K562 (cell line): ENCODE measurements around the gene ANKRD31. TPM values are rescaled to one million over a fixed set of nuclear protein-coding genes. Genes with fewer than 3 reads are reported as not detected.

ENCODE experiments used
- ATAC-seq: fragments of 200-7000 bp; cut with Tn5 transposase; 3 replicates; pipeline ENCODE4 v1.9.1; 2020; ENCODE audit warnings: moderate library complexity
- BruUV-seq: library from RNA; stranded (reverse); fragments of 400-500 nt; replicated peaks from 2 replicates; lab custom pipeline; 2021; lab: Mats Ljungman, UMichigan
- CTCF ChIA-PET: fragments of 300-600 bp; formaldehyde crosslinking; extraction: SDS; loops from one replicate; lab custom pipeline; 2021; ENCODE audit warnings: low intra/inter-chr PET ratio; lab: Yijun Ruan, JAX
- POLR2A ChIA-PET: fragments of 300-600, 350-650 bp; sonication (Branson Sonifier 250); formaldehyde crosslinking; extraction: SDS; loops from one replicate; lab custom pipeline; 2021; ENCODE audit warnings: antibody characterized with exemption, inconsistent platforms; lab: Yijun Ruan, JAX
- DNase-seq, 4 experiments: peaks; one replicate each; pipeline versions ENCODE4 v3.0.0 to v3.0.0-alpha.2; 2011 to 2018; ENCODE audit warnings: low spot score in 3 of 4, mixed read lengths in 3 of 4; ENCODE audit errors: extremely low read depth in 1 of 4
- FAIRE-seq: peaks from 2 replicates; lab custom pipeline; 2011; peaks lifted over from hg19 to GRCh38; lab: Jason Lieb, UNC
- H2AFZ ChIP-seq: 2 replicates; pipeline ENCODE4 v1.6.0; 2011; ENCODE audit warnings: low read depth, low read length, control low read depth, inconsistent platforms
- H3K27ac ChIP-seq: fragments of 200-600 bp; 3 replicates; pipeline ENCODE4 v1.8.0; 2011; ENCODE audit warnings: low read depth, mild to moderate bottlenecking, control low read depth, inconsistent platforms, low read length, moderate library complexity, mixed read lengths; ENCODE audit errors: extremely low read depth
- H3K27me3 ChIP-seq, 2 experiments: fragments of 300-600 bp in 1 of 2; 2 replicates in 1 of 2; 3 replicates in 1 of 2; pipeline versions ENCODE4 v1.6.0 to v1.8.0; 2011; ENCODE audit warnings: inconsistent platforms in 2 of 2, low read length in 2 of 2, mild to moderate bottlenecking in 1 of 2, mixed read lengths in 1 of 2, moderate library complexity in 1 of 2; ENCODE audit not compliant: control insufficient read depth in 2 of 2, insufficient read depth in 2 of 2
- H3K36me3 ChIP-seq: fragments of 300-600 bp; 3 replicates; pipeline ENCODE4 v1.8.0; 2011; ENCODE audit warnings: mild to moderate bottlenecking, low read length, inconsistent platforms; ENCODE audit not compliant: control insufficient read depth, insufficient read depth
- H3K4me1 ChIP-seq, 2 experiments: fragments of 200-600 bp in 1 of 2; replicated peaks in 1 of 2; 2 replicates in 1 of 2; 3 replicates in 1 of 2; pipeline versions ENCODE4 v1.5.1 to v1.8.0; 2011; ENCODE audit warnings: inconsistent platforms in 2 of 2, low read length in 2 of 2, mild to moderate bottlenecking in 1 of 2, mixed read lengths in 1 of 2, moderate library complexity in 1 of 2; ENCODE audit not compliant: control insufficient read depth in 2 of 2, insufficient read depth in 2 of 2
- H3K4me2 ChIP-seq: 2 replicates; pipeline ENCODE4 v1.6.1; 2011; ENCODE audit warnings: low read length, control low read depth, inconsistent platforms, mixed read lengths; ENCODE audit not compliant: insufficient read depth
- H3K4me3 ChIP-seq: fragments of 200-600 bp; sonication (generic), shearing (Covaris generic); 2 replicates; pipeline ENCODE4 v1.5.1; 2016; ENCODE audit warnings: control low read depth, inconsistent platforms
- H3K79me2 ChIP-seq: fragments of 200-600 bp; 3 replicates; pipeline ENCODE4 v1.8.0; 2011; ENCODE audit warnings: low read length, inconsistent platforms; ENCODE audit not compliant: control insufficient read depth, insufficient read depth
- H3K9ac ChIP-seq, 2 experiments: 2 replicates each; pipeline versions ENCODE4 v1.6.0 to v1.6.1; 2011; ENCODE audit warnings: low read depth in 2 of 2, low read length in 2 of 2, control low read depth in 1 of 2, inconsistent platforms in 1 of 2, mild to moderate bottlenecking in 1 of 2, mixed read lengths in 1 of 2; ENCODE audit not compliant: insufficient read depth in 1 of 2
- H3K9me1 ChIP-seq: one replicate; pipeline ENCODE4 v1.6.0; 2011; ENCODE audit warnings: inconsistent platforms, mild to moderate bottlenecking, low read length, moderate library complexity; ENCODE audit not compliant: control insufficient read depth, insufficient read depth
- H3K9me3 ChIP-seq: replicated peaks from 2 replicates; pipeline ENCODE4 v1.5.1; 2011; ENCODE audit warnings: low read depth, low read length, inconsistent platforms; ENCODE audit not compliant: control insufficient read depth, insufficient read depth
- H4K20me1 ChIP-seq: replicated peaks from 2 replicates; pipeline ENCODE4 v1.6.1; 2011; ENCODE audit warnings: low read length, inconsistent platforms, mixed read lengths; ENCODE audit not compliant: control insufficient read depth, insufficient read depth
- ARID1B ChIP-seq: fragments of 450-650 bp; IDR thresholded peaks from 2 replicates; pipeline ENCODE4 v1.6.1; 2016; ENCODE audit warnings: antibody characterized with exemption, mild to moderate bottlenecking, inconsistent platforms
- ELF2 ChIP-seq: fragments of 250-450 bp; sonication (Bioruptor Pico); IDR thresholded peaks from 2 replicates; pipeline ENCODE4 v1.5.0; 2021; ENCODE audit warnings: mild to moderate bottlenecking
- EP400 ChIP-seq: fragments of 450-650 bp; IDR thresholded peaks from 2 replicates; pipeline ENCODE4 v1.6.1; 2017; ENCODE audit warnings: antibody characterized with exemption, mild to moderate bottlenecking, moderate library complexity
- GATAD2B ChIP-seq: fragments of 450-650 bp; IDR thresholded peaks from 2 replicates; pipeline ENCODE4 v1.6.1; 2017; ENCODE audit warnings: mild to moderate bottlenecking, borderline replicate concordance
- HDAC1 ChIP-seq, 2 experiments: fragments of 450-650 bp; IDR thresholded peaks; 2 replicates each; pipeline ENCODE4 v1.6.1; 2016 to 2017; ENCODE audit warnings: inconsistent platforms in 1 of 2, mild to moderate bottlenecking in 1 of 2, moderate library complexity in 1 of 2
- HMG20B ChIP-seq: fragments of 250-450 bp; sonication (Bioruptor Pico); IDR thresholded peaks from 2 replicates; pipeline ENCODE4 v1.5.0; 2021; ENCODE audit warnings: mild to moderate bottlenecking
- HNRNPK ChIP-seq: fragments of 200-400 bp; formaldehyde crosslinking; IDR thresholded peaks from one replicate; pipeline ENCODE4 v1.6.1; 2018; ENCODE audit warnings: mild to moderate bottlenecking, low read depth, low read length; ENCODE audit not compliant: poor library complexity, severe bottlenecking
- JUN ChIP-seq, 2 experiments: sonication (generic) in 1 of 2; formaldehyde crosslinking in 1 of 2; IDR thresholded peaks; 2 replicates each; pipeline versions ENCODE4 v1.6.1 to v1.8.0; 2012 to 2022; ENCODE audit warnings: borderline replicate concordance in 2 of 2, mild to moderate bottlenecking in 2 of 2, improper control_type of control experiment in 1 of 2, low read depth in 1 of 2, low read length in 1 of 2, missing genetic modification reagents in 1 of 2
- MCM3 ChIP-seq: fragments of 450-650 bp; IDR thresholded peaks from 2 replicates; pipeline ENCODE4 v1.6.1; 2016
- MEF2D ChIP-seq: conservative IDR thresholded peaks from 2 replicates; pipeline ENCODE4 v1.6.1; 2016; ENCODE audit warnings: low read depth, missing genetic modification characterization, missing compliant biosample characterization
- MTA2 ChIP-seq: fragments of 450-650 bp; IDR thresholded peaks from 2 replicates; pipeline ENCODE4 v1.6.1; 2016; ENCODE audit warnings: low read depth
- NCOA4 ChIP-seq: fragments of 450-650 bp; IDR thresholded peaks from 2 replicates; pipeline ENCODE4 v1.6.1; 2018; ENCODE audit warnings: mild to moderate bottlenecking; ENCODE audit not compliant: partially characterized antibody
- PHF21A ChIP-seq: fragments of 450-650 bp; IDR thresholded peaks from 2 replicates; pipeline ENCODE4 v1.6.1; 2017; ENCODE audit warnings: low read depth, borderline replicate concordance
- POLR2AphosphoS5 ChIP-seq: IDR thresholded peaks from 2 replicates; pipeline ENCODE4 v1.6.1; 2011; ENCODE audit warnings: mild to moderate bottlenecking, low read depth, low read length, moderate library complexity; ENCODE audit not compliant: control insufficient read depth, insufficient read depth
- POLR2H ChIP-seq: IDR thresholded peaks from 2 replicates; pipeline ENCODE4 v1.6.1; 2016; ENCODE audit warnings: missing genetic modification characterization, low read depth, mild to moderate bottlenecking, control low read depth, missing compliant biosample characterization, moderate library complexity
- SRSF1 ChIP-seq: fragments of 200-400 bp; formaldehyde crosslinking; IDR thresholded peaks from 2 replicates; pipeline ENCODE4 v1.6.1; 2017; ENCODE audit warnings: mild to moderate bottlenecking, low read depth, low read length, moderate library complexity
- ZNF586 ChIP-seq: fragments of 450-650 bp; formaldehyde crosslinking; conservative IDR thresholded peaks from 2 replicates; pipeline ENCODE4 v1.4.0; 2020; ENCODE audit warnings: mild to moderate bottlenecking, moderate library complexity
- WGBS: fragments of 100-300 bp; shearing (Covaris generic); methylation state at CpG from one replicate; pipeline ENCODE4 v1.1.6; 2016; ENCODE audit warnings: low coverage, mixed read lengths; ENCODE audit not compliant: insufficient coverage; ENCODE audit errors: missing lambda C conversion rate; 5-methylcytosine and 5-hydroxymethylcytosine counted together
- in situ Hi-C: fragments of 300-500 bp; cut with MboI; formaldehyde crosslinking; loops from 4 replicates; pipeline ENCODE4 v1.15.0; 2018; ENCODE audit warnings: inconsistent platforms, mixed read lengths
- intact Hi-C: fragments of 100-400 bp; cut with micrococcal nuclease; formaldehyde crosslinking; loops from 2 replicates; pipeline ENCODE4 v1.14.2; 2022
- polyA plus RNA-seq, 8 experiments: library from polyadenylated mRNA; depleted of rRNA in 4 of 8; stranded (reverse) in 5 of 8; unstranded in 3 of 8; fragments of >200 nt; fragmentation: Nextera tagmentation in 2 of 8; fragmentation: Illumina TruSeq in 1 of 8; extraction: Ambion mirVana in 2 of 8; extraction: Trizol in 1 of 8; gene quantifications; 2 replicates each; pipeline versions ENCODE4 v1.2.1 to v1.2.3, GENCODE V29; 2011 to 2014; ENCODE audit warnings: inconsistent platforms in 1 of 8, missing spikeins in 1 of 8
- total RNA-seq, 7 experiments: library from RNA; depleted of rRNA in 6 of 7; stranded (reverse); fragments of >200 nt in 6 of 7; fragmentation: Illumina TruSeq in 2 of 7; extraction: Trizol in 2 of 7; gene quantifications; 2 replicates each; pipeline versions ENCODE4 v1.2.1 to v1.2.3, GENCODE V29; 2011 to 2021; ENCODE audit warnings: low replicate concordance in 1 of 7
- TF ChIP-seq, protein P1 (sequence below): sonication (generic); formaldehyde crosslinking; IDR thresholded peaks from 2 replicates; pipeline ENCODE4 v1.8.1; 2023; ENCODE audit warnings: mild to moderate bottlenecking, missing genetic modification reagents

Gene ANKRD31
- total and polyA plus RNA-seq, 9 of the 15 experiments (the other 6 are each of a cell fraction or from before 2014, with no cell fraction given): under 0.01 to 0.11 (median 0.05) TPM; not detected in 1

DNA sequence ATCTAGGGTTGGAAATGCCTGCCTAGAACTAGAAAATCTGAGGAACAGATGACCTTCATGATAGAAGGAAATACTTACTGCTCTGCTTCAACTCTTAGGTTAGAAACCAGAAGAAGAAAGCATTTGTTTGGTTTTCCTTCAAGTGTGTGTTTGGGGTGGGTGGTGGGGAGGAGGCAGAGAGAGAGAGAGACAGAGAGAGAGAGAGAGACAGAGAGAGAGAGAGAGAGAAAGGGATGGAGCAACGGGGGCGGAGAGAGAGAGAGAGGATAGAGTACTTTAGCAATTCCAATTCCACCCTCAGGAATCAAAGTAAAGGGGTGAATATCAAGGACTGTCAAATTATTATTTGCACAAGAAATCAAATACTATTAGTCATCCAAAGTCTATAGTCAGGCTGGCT is 155.2 kb downstream of the ANKRD31 start:
- BruUV-seq: no TSS peak
- Histone ChIP-seq H2AFZ (no peak overlapping the region), H3K9me1 (no peaks in the 10 kb centered on the region), H3K9me3 (no peaks in the 10 kb centered on the region), H3K36me3 (no peaks in the 10 kb centered on the region), H3K27me3 (no peaks in the 10 kb centered on the region), H3K9ac (no peak overlapping the region), H3K4me1 (no peaks in the 10 kb centered on the region), H4K20me1 (no peaks in the 10 kb centered on the region), H3K27ac (no peak overlapping the region), H3K4me2 (no peak overlapping the region), H3K79me2 (no peaks in the 10 kb centered on the region), H3K4me3 (no peak overlapping the region)
- no peak for ATAC-seq
- intact Hi-C loops: no loop called here
- in situ Hi-C loops: no loop called here
- no peak for DNase-seq
- FAIRE-seq: no peak
- POLR2A ChIA-PET: no interaction called here
- WGBS: 0% methylated on average over 2 of the region's 2 CpGs
- CTCF ChIA-PET: interaction anchor here (0.6 kb wide), 1 partner anchor 115 kb away, joined by 3 read pairs; no protein-coding TSS in a partner anchor
- TF ChIP-seq ARID1B: no peak
- no peak for TF ChIP-seq GATAD2B
- no peak for TF ChIP-seq JUN (IDR thresholded peaks at IDR 0.05; ENCODE audit: borderline replicate concordance, low read depth, low read length)
- no peak for TF ChIP-seq JUN (CRISPR knock-in tag; IDR thresholded peaks at IDR 0.05; ENCODE audit: borderline replicate concordance)
- TF ChIP-seq HNRNPK: no peak
- no peak for TF ChIP-seq HDAC1 (IDR thresholded peaks at IDR 0.05)
- TF ChIP-seq ZNF586 (CRISPR knock-in tag): no peak
- no peak for TF ChIP-seq POLR2AphosphoS5
- no peak for TF ChIP-seq POLR2H (tag)
- no peak for TF ChIP-seq ELF2 (CRISPR knock-in tag)
- no peak for TF ChIP-seq MTA2
- TF ChIP-seq SRSF1: no peak
- no peak for TF ChIP-seq NCOA4
- TF ChIP-seq PHF21A: no peak
- TF ChIP-seq, protein P1, sequence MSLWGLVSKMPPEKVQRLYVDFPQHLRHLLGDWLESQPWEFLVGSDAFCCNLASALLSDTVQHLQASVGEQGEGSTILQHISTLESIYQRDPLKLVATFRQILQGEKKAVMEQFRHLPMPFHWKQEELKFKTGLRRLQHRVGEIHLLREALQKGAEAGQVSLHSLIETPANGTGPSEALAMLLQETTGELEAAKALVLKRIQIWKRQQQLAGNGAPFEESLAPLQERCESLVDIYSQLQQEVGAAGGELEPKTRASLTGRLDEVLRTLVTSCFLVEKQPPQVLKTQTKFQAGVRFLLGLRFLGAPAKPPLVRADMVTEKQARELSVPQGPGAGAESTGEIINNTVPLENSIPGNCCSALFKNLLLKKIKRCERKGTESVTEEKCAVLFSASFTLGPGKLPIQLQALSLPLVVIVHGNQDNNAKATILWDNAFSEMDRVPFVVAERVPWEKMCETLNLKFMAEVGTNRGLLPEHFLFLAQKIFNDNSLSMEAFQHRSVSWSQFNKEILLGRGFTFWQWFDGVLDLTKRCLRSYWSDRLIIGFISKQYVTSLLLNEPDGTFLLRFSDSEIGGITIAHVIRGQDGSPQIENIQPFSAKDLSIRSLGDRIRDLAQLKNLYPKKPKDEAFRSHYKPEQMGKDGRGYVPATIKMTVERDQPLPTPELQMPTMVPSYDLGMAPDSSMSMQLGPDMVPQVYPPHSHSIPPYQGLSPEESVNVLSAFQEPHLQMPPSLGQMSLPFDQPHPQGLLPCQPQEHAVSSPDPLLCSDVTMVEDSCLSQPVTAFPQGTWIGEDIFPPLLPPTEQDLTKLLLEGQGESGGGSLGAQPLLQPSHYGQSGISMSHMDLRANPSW (CRISPR knock-in tag): no peak
- no peak for TF ChIP-seq MCM3
- TF ChIP-seq EP400: no peak
- no peak for TF ChIP-seq HMG20B
- TF ChIP-seq MEF2D (tag): no peak
